NCI-H510A treated with DMSO at 0.1 percent for 48 hours (cell line): ENCODE data around the gene KCNIP1.

Source experiments
- DNase-seq: peaks from one replicate; lab custom pipeline; 2025; lab: John Stamatoyannopoulos, UW

The KCNIP1 gene

DNA sequence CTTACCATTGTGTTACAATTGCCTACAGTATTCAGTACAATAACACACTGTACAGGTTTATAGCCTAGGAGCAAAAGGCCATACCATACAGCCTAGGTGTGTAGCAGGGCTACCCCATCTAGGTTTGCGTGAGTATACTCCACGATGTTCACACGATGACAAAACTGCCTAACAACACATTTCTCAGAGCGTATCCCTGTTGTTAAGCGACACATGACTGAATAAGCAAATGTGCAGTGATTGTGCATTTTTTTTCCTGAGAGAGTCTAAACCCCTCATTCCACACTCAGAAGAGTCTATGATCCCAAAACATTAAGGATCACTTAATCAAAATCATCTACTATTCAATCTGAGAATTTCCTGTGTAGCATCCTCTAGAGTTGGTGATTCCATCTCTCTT lies 211.3 kb downstream of the KCNIP1 start:
- DNase-seq, result no peak

DNA sequence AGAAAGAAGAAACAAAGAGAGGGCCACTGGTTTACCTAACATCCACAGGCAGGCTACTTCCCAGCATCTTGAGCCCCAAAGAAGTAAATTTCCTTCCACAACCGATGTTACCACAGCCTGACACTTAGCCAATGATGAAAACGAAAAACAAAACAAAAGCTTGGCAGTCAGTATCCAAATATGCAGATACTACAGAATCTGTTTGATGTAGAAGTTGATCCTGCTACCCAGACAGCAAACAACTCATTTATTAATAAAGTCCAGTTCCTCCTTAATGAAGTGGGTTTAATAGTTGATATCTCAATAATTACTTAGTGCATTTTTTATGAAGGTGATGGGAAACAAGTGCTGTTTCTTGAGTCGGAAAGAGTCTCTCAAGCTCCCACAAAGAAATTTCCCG lies 212.6 kb downstream of the KCNIP1 start:
- DNase-seq, result no peak

DNA sequence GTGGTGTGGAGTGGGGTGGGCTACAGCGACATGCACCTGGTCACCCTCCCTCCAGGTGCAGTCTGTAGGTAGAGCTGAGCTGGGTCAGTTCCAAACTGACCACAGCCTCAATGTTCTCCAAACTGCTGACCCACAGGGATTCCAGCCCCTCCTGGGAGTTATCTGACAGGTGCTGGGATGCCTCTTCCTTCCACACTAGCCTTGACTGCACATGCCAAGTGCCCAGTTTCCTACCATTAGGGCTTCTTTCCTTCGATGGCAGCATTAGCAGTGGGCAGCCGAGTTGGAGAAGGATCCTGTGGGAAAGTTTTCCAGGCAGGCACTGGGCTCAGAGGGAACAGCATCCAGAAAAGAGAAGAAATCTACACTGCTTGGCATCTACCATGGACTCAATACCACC lies 215.7 kb downstream of the KCNIP1 start:
- DNase-seq, result no peak

DNA sequence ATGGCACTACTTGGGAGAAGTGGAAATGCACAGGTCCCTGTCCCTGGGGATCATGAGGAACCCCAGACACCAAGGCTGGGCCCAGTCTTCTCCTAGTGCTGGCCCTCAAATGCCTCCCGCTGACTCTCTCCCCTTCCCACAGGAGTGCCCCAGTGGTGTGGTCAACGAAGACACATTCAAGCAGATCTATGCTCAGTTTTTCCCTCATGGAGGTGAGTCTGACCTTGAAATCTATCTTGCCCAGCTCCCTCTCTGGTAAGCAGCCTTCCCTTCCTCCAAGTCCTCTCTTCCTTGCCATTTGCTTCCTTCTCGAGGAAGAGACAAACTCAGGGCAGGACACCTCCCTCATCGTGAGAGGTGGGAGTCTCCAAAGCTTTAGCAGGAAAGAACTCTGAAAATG lies 216.4 kb downstream of the KCNIP1 start:
- no peak for DNase-seq

DNA sequence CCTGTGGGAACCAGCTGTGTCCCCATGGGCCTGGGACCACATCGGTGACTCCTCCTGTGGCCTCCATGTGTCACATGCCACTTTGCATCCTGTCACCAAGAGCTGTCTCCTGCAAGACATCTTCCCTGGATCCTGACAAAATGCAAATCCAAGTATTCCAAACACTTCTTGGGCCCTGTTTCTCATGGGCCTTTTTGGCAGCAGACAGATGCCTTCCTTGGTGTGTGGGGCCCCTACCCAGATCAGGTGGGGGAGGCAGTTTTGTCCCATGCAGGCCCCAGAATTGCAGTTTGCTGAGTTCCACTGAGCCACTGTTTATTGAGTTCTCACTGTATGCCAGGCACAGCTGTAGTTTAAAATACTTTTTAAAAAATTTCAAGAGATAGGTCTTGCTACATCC lies 217.2 kb downstream of the KCNIP1 start:
- DNase-seq, result no peak

DNA sequence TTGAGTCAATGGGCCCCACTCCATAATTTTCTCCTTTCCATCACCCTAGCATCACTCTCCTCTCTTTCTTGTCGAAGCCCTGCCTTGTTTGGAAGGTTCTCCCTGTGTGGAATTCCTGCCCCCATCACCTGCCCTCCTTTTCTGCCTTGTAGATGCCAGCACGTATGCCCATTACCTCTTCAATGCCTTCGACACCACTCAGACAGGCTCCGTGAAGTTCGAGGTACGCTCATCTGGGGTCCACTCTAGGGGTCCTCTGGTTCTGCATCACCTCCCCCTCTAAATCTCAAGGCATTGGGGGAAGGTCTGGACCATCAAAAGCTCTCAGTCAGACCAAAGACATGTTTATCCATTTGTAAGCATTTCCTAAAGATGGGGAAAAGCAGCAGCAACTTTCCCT lies 217.9 kb downstream of the KCNIP1 start:
- no peak for DNase-seq

DNA sequence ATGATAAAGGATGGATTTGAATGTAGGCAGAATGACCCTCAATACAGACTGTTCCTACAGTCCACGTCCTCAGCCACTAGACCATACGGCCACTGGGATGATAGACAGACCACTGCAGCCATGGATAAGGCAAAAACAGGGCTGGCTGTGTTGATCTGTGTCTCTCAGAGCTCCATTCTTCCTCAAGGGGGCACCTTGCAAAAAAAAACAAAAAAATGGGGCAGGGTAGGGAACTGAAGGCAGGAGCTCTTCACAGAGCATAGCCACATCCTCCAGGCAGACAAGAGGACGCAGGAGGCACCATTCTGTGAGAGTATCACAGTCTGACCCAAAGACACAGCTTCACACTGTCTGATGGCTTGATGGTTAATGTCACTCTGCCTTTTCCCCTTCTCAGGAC lies 218.5 kb downstream of the KCNIP1 start:
- DNase-seq, result no peak

DNA sequence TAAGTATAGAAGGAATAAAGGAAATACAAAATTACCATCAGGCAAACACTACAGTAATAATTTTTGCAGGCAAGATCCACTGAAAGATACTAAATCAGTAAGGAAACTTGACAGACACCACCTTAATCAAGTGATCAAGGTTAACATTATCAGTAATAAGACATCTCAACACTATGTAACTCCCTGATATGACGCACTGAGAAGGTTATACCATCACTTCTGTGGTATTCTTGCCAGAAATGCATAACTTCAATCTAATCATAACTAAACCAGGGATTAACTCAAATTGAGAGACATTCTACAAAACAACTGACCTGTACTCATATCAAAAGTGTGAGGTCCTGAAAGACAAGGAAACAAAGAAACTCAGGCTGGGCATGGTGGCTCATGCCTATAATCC lies 227.2 kb downstream of the KCNIP1 start:
- no peak for DNase-seq

DNA sequence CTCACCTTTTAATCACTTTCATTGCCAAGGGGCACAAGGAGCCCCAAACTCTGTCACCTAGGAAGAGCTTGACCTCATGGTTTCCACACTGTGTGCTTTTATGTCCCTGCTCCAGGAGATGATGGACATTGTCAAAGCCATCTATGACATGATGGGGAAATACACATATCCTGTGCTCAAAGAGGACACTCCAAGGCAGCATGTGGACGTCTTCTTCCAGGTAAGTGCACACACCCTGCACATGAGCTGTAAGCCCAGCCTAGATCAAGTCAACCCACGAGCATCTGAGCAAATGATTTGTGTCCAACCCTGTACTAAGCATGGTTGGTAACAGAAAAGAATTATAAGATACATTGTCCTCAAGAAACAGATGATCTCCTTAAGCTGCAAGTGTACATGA lies 228.9 kb downstream of the KCNIP1 start:
- DNase-seq, result no peak

DNA sequence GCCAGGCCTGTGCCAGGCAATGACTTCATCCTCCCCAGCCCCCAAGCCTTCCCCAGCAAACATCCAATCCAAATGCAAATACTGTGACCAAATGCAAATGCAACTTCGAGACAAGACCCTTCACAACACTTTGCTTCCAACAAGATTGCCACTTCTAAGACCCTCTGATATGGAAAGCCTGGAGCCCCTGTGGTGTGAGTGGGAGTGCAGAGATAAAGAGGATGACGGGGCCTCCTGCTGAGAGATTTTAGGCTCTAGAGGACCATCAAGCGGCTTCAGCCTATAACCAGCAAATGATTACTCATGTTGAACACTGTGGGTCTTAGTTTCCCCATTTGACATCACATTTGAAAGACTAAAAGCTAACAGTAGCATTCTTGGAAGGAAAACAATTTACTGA lies 233.1 kb downstream of the KCNIP1 start:
- no peak for DNase-seq

DNA sequence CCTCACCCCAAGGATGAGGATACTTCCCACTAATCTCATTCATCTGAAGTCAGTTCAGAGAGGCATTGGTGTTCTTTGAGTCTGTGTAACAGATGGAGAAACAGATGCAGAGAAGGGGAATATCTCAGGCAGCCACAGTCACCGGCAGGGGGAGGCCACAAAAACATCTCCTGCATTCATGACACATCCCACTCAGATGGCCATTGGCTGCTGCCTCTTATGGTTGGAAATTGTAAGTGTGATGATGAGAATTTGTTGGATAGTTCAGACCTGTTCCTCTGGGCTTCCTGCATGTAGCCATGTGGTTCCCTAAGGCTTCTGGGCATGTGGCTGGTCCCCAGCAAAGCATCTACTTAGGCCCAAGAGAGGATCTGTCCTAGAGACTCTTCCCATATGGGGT lies 233.8 kb downstream of the KCNIP1 start:
- no peak for DNase-seq

DNA sequence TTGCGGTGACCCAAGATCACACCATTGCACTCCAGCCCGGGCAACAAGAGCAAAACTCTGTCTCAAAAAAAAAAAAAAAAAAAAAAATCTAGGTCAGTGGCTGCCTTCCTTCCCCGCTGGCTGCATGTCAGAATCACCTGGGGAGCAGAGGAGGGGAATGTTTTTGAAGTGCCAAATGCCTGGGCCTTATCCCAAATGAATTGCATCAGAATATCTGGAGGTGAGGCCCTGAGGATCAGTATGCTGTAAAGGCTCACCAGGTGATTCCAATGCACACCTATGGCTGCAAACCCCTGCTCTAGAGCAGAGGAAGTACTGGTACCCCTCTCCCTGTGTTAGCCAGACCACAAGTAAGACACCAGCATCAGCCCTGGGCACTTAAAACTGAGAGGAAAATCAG lies 235.0 kb downstream of the KCNIP1 start:
- DNase-seq, result no peak

DNA sequence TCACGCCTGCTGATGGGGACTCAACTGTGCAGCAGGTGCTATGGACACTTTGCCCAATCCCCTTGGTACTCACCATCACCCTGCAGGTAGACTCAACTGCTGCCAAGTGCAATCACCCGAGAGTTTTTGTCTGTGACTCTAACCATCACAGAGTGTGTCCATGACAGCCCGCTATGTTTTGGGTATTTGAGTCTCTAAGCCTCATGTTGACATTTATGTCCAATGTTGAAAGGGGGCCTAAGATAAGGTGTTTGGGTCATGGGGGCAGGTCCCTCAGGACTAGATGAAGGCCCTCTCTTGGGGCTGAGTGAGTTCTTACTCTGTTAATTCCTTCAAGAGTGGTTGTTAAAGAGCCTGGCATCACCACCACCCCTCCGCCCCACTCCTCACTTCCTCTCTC lies 235.6 kb downstream of the KCNIP1 start:
- no peak for DNase-seq

DNA sequence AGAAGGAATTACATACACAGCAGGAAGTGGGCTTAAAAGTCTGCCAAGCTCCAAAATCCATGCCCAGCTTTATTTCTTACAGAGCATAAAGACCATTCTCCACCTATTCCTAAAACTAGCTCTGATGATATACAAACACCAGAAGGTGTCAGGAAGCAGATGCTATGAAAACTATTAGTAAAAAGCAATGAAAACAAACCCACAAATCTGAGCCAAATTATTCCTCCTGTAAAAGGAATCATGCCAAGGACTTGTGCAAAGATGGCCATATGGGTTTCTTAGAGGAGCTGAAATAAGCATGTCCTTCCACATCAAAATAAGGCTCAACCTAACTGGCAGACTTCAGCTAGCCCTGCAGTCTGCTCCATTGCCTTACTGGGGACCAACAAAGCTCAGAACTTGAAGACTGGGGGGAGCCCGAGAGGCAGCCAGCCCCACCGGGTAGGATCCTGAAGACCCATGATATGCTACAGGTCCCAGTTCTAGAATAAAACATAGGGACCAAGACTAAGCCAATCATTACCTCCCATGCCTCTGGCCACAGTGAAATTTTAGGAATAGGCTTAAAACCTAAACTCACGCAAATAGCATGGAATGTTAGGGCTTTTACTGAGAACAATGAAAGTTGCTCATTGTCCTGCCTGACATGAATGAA lies 236.9 kb downstream of the KCNIP1 start:
- DNase-seq, result no peak

DNA sequence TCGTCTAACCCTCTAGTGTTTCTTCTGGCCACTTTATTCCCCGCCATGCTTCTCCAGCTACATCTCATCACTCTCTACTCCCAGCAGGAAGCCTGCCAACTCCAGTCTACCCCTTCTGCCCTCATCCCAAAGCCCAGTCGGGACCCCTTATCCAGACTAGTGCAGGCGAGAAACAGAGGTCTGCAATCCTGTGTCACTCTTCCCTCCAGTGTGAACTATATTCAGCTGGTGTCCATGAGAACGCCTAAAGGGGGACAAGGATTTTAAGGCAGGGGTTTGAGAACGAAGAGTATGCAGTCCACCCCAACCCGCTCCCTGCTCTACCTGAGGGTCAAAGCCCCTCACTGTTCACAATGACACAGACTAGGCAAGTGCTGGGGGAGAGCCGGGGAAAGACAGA lies 238.0 kb downstream of the KCNIP1 start:
- DNase-seq, result no peak

DNA sequence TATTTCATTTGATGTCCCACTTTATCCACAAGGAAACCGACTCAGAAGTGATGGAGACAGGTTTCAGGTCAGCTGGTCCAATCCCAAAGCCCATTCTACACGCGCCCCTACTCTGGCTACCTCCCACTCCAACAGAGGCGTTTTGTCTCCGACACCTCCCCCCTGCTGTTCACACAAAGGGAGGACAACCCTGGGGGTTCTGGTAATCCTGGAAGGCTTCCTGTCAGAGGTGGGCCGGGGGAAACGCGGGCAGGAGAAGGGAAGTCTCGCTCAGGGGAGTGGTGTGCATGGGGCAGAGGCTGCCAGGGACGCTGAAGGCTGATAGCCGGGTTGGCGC lies 240.0 kb downstream of the KCNIP1 start:
- no peak for DNase-seq

DNA sequence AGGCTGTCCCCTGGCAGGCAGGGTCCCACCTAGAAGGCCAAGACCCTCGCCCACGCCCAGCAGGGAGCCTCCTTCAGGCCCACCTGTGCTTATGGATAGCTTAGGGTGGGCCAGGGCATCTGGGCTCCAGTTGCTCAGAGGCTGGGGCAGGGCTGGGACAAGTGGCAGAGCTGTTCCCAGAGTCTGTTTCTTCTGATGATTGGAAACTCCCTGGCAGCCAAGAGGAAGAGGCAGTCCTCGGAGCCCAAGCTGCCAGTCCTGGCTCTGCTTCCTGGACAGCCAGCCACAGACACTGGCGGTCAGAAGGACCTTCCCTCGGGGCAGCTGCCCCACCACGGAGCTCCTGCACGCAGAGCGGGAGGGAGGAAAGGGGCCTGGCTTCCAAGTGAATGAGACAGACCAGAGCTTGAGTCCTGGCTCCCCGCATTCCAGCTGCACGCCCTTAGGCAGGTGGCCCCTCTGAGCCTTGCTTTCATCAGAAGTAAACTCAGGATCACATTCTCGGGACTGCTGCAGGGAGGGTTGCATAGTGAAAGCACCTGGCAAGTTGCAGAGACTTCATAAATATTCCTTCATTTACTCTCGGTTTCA lies 241.8 kb downstream of the KCNIP1 start:
- DNase-seq, result no peak

DNA sequence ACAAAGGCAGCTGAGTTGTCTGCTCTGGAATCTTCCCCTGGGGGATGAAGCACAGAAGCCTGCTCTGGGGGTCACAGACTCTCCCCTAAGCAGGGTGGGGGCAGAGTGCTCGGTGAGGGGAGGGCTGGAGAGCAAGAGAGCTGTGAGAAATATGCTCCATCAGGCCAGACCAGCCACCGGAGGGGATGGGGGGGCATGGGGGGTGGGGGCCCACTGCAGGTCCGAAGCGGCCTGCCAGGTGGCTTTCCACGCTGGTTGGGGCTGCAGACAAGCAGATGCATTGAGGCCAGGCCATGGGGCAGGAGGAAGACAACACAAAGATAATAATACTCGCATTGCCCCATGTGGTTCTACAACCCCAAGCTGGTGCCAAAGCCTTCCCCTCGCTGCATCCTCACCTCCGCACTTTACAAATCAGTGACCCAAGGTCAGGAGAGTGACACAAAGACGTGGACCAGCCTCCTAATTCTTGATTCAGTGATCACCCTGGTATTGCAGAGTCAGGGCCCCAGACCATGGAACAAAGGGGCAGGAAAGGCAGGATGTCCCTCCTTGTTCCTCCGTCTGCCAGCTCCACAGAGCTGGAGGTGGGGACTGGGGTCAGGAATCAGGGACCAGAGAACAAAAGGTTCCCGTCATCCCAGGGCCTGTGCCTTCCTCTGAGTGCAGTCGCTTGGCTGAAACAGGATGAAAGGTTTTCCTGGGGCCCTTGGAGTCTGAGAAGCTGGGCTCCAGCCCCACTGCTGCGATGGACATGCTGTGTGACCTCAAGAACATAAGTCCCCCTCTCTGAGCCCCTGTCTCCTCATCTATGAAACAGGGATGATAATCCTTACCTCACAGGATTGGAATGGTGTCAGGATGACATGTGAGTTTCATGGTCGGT lies 242.5 kb downstream of the KCNIP1 start:
- no peak for DNase-seq

DNA sequence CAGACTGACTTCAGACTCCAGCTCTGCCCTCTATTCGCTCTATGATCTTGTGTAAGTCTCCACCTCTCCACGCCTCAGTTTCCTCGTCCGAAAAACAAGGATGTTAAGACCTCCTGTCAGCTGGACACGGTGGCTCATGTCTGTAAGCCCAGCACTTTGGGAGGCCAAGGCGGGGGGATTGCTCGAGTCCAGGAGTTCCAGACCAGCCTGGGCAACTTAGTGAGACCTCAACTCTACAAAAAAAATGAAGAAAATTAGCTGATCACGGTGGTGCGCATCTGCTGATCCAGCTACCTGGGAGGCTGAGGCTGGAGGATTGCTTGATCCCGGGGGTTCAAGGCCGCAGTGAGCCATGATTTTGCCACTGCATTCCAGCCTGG lies 243.1 kb downstream of the KCNIP1 start:
- no peak for DNase-seq

DNA sequence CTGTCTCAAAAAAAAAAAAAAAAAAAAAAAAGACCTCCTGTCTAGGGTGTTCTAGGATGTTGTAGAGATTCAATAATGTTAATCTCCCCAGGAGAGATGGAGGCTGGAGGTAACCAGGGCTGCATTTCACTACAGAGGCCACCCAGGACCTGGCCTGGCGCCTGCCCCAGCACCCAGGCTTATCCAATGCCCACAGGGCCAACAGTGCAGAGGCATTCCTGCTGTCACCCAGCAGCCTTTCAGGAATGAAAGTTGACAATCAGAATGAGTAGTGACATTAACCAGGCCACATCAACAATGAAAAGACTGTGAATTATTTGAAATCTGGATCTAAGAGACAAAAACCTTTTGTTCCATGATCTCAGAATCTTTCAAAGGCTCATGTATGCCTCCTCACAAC lies 243.5 kb downstream of the KCNIP1 start:
- DNase-seq, result no peak

DNA sequence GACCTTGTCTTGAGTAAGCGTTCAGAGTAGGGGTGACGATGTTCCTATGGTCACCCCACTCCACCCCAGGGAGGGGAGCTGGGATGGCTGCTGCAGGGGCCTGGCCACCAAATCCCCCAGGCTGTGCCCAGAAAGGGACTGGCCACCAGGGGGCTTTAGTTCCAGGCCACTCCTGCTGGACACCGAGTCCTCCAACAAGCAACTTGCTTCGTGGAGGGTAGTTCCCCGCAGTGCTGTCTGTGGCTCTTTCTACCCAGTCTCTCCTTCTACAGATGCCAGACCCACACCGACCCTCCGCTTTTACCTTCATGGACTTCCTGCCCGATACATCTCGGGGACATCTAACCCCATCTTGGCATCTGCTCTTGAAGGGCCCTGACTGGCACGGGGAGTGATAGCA lies 244.0 kb downstream of the KCNIP1 start:
- no peak for DNase-seq

DNA sequence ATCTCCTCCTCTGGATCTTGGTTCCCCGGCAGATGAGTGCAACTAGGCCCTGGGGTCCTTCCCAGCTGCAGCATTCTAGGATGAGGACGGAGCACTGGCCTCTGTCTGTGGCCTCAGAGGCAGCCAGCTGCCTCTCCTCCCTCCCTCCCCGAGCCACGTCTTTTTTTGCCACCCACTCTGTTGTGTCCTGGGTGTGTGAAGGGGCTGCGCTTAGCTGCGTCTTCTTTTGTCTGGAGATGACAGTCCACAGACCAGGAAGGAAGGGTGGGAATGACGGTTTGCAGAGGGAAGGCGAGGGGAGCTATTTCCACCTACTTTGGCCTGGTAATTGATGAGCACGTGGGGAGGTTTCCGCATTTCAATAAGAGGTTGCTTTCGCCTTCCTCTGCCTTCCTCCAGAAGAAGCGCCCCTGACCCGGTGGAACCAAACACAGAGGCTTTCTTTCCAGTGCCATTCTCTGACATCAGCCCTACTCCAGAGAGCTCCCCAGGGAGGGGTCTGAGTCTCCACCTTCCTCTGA lies 245.2 kb downstream of the KCNIP1 start:
- DNase-seq, result no peak

DNA sequence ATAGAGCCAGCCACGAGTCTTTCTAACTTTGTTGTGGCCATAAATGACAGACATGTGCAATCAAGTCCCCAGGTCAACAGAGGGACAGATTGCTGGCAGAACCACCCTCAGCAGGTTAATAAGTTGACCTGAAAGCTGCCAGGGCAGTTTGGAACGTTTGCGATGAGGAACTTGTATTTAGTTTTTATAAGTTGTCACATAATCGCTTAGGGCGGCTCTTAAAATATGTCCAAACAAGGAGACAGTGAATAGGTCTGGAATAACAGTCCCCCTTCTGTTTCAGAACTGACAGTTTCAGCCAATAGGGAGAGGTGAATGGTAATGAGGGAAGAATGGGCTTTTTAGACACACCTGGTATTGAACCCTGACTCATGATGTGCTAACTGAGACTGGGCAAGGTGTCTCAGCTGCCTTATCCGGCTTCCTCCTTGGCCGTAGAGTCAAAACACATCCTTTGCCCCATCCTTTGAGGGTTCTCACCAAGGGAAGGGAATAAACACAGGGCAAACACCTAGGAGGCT lies 246.2 kb downstream of the KCNIP1 start:
- no peak for DNase-seq
